ENCODE data around the gene NKX1-2. TPM values are rescaled to one million over a fixed set of nuclear protein-coding genes. Genes with fewer than 3 reads are reported as not detected.

NKX1-2 gene
- total and polyA plus RNA-seq, 2 experiments from 2014 or later: 9.8 to 39.4 TPM

DNA sequence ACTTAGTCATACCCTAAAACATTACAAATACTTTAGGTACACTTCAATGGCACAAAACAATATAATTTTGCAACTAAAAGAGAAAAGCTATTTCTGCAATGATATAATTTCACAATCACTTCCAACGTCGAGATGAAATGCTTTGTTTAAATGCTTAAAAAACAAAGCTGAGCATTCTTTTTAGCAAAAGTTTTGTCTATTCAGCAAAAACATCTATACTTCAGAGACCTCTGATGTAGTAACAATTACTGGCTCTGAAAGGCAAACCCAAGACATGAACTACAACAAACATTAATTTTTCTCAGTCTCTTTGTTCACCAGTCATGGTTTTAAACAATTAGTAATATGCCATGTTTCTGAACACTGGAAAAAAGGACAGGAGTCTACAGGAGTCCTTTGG lies 47.6 kb downstream of the NKX1-2 start:
- no peak overlapping the region for H3K4me3 ChIP-seq
- no peaks in the 10 kb centered on the region for H3K9me2 ChIP-seq (ENCODE audit: insufficient read depth)
- peaks cover 39% of the 10 kb centered on the region; the same call in 1 of the 2 replicates for H3K36me3 ChIP-seq (ENCODE audit: insufficient read depth)
- Mint-ChIP-seq H3K36me3 (ENCODE audit: low read depth) (peaks cover 63% of the 10 kb centered on the region), H3K27ac (no peak overlapping the region), H3K4me3 (no peak overlapping the region), H3K27me3 (ENCODE audit: insufficient read depth, low read depth, poor library complexity) (no peaks in the 10 kb centered on the region), H3K4me1 (peaks cover 6% of the 10 kb centered on the region; the same call in 2 of the 3 replicates), H3K9me3 (no peaks in the 10 kb centered on the region; the same call in 2 of the 3 replicates)
- TF ChIP-seq EZH2 (IDR thresholded peaks at IDR 0.05; ENCODE audit: low read depth, unreplicated experiment) (no peak), CREB1 (CRISPR knock-in tag; IDR thresholded peaks at IDR 0.05; ENCODE audit: low read depth) (no peak), POLR2AphosphoS5 (IDR thresholded peaks at IDR 0.05; ENCODE audit: low read depth) (no peak)
- H3K4me1 ChIP-seq (ENCODE audit: insufficient read depth): no peaks in the 10 kb centered on the region; the same call in 1 of the 2 replicates
- H3K4me2 ChIP-seq: no peak overlapping the region
- H2AFZ ChIP-seq: no peak overlapping the region
- DNase-seq (ENCODE audit: low spot score) (no peak), ATAC-seq (no peak)
- H3F3A ChIP-seq (replicated peaks; ENCODE audit: low read depth): 0 out of 2 replicates have a peak, but pooled peaks cover 4% of the 10 kb centered on the region
- H4K20me1 ChIP-seq (replicated peaks; ENCODE audit: insufficient read depth): no peaks in the 10 kb centered on the region; the same call in 1 of the 2 replicates
- no peak overlapping the region for H3K27ac ChIP-seq (ENCODE audit: low read depth)
- no peaks in the 10 kb centered on the region for H3K79me2 ChIP-seq (replicated peaks; ENCODE audit: insufficient read depth)
- H3K27me3 ChIP-seq (ENCODE audit: insufficient read depth): no peaks in the 10 kb centered on the region

DNA sequence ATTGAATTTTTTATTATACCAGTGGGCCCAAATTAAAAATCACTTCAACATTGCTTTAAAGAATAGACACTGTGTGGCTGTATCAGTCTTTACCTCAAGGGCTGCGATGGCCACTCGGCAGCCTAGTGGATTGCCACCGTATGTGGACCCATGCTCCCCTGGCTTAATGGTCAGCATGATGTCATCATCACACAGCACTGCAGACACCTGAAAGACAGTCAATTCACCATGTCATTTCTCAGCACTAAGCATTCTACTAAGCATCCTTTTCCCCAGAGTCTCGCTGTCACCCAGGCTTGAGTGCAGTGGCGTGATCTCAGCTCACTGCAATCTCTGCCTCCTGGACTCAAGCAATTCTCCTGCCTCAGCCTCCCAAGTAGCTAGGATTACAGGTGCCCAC lies 48.2 kb downstream of the NKX1-2 start:
- no peak overlapping the region for H3K4me3 ChIP-seq
- H3K27me3 Mint-ChIP-seq (ENCODE audit: insufficient read depth, low read depth, poor library complexity): no peaks in the 10 kb centered on the region
- H3K4me1 ChIP-seq (ENCODE audit: insufficient read depth): no peaks in the 10 kb centered on the region; the same call in 1 of the 2 replicates
- peaks cover 44% of the 10 kb centered on the region; the same call in 1 of the 2 replicates for H3K36me3 ChIP-seq (ENCODE audit: insufficient read depth)
- no peak overlapping the region for H3K4me2 ChIP-seq
- no peaks in the 10 kb centered on the region for H3K9me2 ChIP-seq (ENCODE audit: insufficient read depth)
- no peaks in the 10 kb centered on the region for H3F3A ChIP-seq (replicated peaks; ENCODE audit: low read depth)
- no peak overlapping the region for H3K4me3 Mint-ChIP-seq
- H3K79me2 ChIP-seq (replicated peaks; ENCODE audit: insufficient read depth): no peaks in the 10 kb centered on the region
- H3K27ac Mint-ChIP-seq: no peak overlapping the region
- H3K27me3 ChIP-seq (ENCODE audit: insufficient read depth): no peaks in the 10 kb centered on the region
- no peak for DNase-seq (ENCODE audit: low spot score)
- H3K36me3 Mint-ChIP-seq (ENCODE audit: low read depth): peaks cover 67% of the 10 kb centered on the region
- no peaks in the 10 kb centered on the region for H4K20me1 ChIP-seq (replicated peaks; ENCODE audit: insufficient read depth)
- no peak overlapping the region for H3K27ac ChIP-seq (ENCODE audit: low read depth)
- H2AFZ ChIP-seq: no peak overlapping the region
- no peaks in the 10 kb centered on the region; the same call in 2 of the 3 replicates for H3K9me3 Mint-ChIP-seq
- peaks cover 6% of the 10 kb centered on the region; the same call in 2 of the 3 replicates for H3K4me1 Mint-ChIP-seq
- no peak for ATAC-seq
- TF ChIP-seq ZNF114 (CRISPR knock-in tag; IDR thresholded peaks at IDR 0.05): no peak
- no peak for TF ChIP-seq EZH2 (IDR thresholded peaks at IDR 0.05; ENCODE audit: low read depth, unreplicated experiment)
- TF ChIP-seq POLR2AphosphoS5 (IDR thresholded peaks at IDR 0.05; ENCODE audit: low read depth): no peak
- no peak for TF ChIP-seq STAT1 (IDR thresholded peaks at IDR 0.05; ENCODE audit: unreplicated experiment)
- TF ChIP-seq, protein P1, sequence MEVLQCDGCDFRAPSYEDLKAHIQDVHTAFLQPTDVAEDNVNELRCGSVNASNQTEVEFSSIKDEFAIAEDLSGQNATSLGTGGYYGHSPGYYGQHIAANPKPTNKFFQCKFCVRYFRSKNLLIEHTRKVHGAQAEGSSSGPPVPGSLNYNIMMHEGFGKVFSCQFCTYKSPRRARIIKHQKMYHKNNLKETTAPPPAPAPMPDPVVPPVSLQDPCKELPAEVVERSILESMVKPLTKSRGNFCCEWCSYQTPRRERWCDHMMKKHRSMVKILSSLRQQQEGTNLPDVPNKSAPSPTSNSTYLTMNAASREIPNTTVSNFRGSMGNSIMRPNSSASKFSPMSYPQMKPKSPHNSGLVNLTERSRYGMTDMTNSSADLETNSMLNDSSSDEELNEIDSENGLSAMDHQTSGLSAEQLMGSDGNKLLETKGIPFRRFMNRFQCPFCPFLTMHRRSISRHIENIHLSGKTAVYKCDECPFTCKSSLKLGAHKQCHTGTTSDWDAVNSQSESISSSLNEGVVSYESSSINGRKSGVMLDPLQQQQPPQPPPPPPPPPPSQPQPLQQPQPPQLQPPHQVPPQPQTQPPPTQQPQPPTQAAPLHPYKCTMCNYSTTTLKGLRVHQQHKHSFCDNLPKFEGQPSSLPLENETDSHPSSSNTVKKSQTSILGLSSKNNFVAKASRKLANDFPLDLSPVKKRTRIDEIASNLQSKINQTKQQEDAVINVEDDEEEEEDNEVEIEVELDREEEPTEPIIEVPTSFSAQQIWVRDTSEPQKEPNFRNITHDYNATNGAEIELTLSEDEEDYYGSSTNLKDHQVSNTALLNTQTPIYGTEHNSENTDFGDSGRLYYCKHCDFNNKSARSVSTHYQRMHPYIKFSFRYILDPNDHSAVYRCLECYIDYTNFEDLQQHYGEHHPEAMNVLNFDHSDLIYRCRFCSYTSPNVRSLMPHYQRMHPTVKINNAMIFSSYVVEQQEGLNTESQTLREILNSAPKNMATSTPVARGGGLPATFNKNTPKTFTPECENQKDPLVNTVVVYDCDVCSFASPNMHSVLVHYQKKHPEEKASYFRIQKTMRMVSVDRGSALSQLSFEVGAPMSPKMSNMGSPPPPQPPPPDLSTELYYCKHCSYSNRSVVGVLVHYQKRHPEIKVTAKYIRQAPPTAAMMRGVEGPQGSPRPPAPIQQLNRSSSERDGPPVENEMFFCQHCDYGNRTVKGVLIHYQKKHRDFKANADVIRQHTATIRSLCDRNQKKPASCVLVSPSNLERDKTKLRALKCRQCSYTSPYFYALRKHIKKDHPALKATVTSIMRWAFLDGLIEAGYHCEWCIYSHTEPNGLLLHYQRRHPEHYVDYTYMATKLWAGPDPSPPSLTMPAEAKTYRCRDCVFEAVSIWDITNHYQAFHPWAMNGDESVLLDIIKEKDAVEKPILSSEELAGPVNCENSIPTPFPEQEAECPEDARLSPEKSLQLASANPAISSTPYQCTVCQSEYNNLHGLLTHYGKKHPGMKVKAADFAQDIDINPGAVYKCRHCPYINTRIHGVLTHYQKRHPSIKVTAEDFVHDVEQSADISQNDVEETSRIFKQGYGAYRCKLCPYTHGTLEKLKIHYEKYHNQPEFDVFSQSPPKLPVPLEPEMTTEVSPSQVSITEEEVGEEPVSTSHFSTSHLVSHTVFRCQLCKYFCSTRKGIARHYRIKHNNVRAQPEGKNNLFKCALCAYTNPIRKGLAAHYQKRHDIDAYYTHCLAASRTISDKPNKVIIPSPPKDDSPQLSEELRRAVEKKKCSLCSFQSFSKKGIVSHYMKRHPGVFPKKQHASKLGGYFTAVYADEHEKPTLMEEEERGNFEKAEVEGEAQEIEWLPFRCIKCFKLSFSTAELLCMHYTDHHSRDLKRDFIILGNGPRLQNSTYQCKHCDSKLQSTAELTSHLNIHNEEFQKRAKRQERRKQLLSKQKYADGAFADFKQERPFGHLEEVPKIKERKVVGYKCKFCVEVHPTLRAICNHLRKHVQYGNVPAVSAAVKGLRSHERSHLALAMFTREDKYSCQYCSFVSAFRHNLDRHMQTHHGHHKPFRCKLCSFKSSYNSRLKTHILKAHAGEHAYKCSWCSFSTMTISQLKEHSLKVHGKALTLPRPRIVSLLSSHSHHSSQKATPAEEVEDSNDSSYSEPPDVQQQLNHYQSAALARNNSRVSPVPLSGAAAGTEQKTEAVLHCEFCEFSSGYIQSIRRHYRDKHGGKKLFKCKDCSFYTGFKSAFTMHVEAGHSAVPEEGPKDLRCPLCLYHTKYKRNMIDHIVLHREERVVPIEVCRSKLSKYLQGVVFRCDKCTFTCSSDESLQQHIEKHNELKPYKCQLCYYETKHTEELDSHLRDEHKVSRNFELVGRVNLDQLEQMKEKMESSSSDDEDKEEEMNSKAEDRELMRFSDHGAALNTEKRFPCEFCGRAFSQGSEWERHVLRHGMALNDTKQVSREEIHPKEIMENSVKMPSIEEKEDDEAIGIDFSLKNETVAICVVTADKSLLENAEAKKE (CRISPR knock-in tag; IDR thresholded peaks at IDR 0.05): no peak
- TF ChIP-seq, protein P2, sequence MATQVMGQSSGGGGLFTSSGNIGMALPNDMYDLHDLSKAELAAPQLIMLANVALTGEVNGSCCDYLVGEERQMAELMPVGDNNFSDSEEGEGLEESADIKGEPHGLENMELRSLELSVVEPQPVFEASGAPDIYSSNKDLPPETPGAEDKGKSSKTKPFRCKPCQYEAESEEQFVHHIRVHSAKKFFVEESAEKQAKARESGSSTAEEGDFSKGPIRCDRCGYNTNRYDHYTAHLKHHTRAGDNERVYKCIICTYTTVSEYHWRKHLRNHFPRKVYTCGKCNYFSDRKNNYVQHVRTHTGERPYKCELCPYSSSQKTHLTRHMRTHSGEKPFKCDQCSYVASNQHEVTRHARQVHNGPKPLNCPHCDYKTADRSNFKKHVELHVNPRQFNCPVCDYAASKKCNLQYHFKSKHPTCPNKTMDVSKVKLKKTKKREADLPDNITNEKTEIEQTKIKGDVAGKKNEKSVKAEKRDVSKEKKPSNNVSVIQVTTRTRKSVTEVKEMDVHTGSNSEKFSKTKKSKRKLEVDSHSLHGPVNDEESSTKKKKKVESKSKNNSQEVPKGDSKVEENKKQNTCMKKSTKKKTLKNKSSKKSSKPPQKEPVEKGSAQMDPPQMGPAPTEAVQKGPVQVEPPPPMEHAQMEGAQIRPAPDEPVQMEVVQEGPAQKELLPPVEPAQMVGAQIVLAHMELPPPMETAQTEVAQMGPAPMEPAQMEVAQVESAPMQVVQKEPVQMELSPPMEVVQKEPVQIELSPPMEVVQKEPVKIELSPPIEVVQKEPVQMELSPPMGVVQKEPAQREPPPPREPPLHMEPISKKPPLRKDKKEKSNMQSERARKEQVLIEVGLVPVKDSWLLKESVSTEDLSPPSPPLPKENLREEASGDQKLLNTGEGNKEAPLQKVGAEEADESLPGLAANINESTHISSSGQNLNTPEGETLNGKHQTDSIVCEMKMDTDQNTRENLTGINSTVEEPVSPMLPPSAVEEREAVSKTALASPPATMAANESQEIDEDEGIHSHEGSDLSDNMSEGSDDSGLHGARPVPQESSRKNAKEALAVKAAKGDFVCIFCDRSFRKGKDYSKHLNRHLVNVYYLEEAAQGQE (IDR thresholded peaks at IDR 0.05; ENCODE audit: unreplicated experiment): no peak
- TF ChIP-seq ZNF331 (CRISPR knock-in tag; IDR thresholded peaks at IDR 0.05; ENCODE audit: low read depth): no peak
- TF ChIP-seq, protein P3, sequence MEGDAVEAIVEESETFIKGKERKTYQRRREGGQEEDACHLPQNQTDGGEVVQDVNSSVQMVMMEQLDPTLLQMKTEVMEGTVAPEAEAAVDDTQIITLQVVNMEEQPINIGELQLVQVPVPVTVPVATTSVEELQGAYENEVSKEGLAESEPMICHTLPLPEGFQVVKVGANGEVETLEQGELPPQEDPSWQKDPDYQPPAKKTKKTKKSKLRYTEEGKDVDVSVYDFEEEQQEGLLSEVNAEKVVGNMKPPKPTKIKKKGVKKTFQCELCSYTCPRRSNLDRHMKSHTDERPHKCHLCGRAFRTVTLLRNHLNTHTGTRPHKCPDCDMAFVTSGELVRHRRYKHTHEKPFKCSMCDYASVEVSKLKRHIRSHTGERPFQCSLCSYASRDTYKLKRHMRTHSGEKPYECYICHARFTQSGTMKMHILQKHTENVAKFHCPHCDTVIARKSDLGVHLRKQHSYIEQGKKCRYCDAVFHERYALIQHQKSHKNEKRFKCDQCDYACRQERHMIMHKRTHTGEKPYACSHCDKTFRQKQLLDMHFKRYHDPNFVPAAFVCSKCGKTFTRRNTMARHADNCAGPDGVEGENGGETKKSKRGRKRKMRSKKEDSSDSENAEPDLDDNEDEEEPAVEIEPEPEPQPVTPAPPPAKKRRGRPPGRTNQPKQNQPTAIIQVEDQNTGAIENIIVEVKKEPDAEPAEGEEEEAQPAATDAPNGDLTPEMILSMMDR (conservative IDR thresholded peaks at IDR 0.05; ENCODE audit: low read depth in 2 of 2): no peak
- no peak for TF ChIP-seq CREB1 (CRISPR knock-in tag; IDR thresholded peaks at IDR 0.05; ENCODE audit: low read depth)
- no peak for TF ChIP-seq NANOG (IDR thresholded peaks at IDR 0.05; ENCODE audit: borderline replicate concordance)

Data from GM23338 (cell line).